HG02840 (cell line): ENCODE measurements around the gene MMEL1.

ENCODE experiments used
- ATAC-seq: cut with Tn5 transposase; IDR thresholded peaks from one replicate; pipeline ENCODE4 v1.9.1; 2021; ENCODE audit warnings: mild to moderate bottlenecking, moderate library complexity, moderate number of reproducible peaks; ENCODE audit not compliant: unreplicated experiment, low FRiP score

MMEL1 gene

GRCh38 chr1:2606396-2606880 lies 26.4 kb downstream of the MMEL1 start:
- no peak for ATAC-seq

GRCh38 chr1:2605509-2606395 lies 27.1 kb downstream of the MMEL1 start:
- no peak for ATAC-seq

- ATAC-seq: no peak
Observed at GRCh38 chr1:2604844-2605508, 27.8 kb downstream of the MMEL1 start.

GRCh38 chr1:2604156-2604843 lies 28.5 kb downstream of the MMEL1 start:
- no peak for ATAC-seq

- no peak for ATAC-seq
Observed at GRCh38 chr1:2603521-2604155, 29.2 kb downstream of the MMEL1 start.

- ATAC-seq: no peak
Observed at GRCh38 chr1:2602866-2603520, 29.8 kb downstream of the MMEL1 start.

GRCh38 chr1:2602311-2602835 lies 30.4 kb downstream of the MMEL1 start:
- ATAC-seq: no peak

- no peak for ATAC-seq
Observed at GRCh38 chr1:2601721-2602303, 31.0 kb downstream of the MMEL1 start.

- no peak for ATAC-seq
Observed at GRCh38 chr1:2598329-2598931, 34.4 kb downstream of the MMEL1 start.

GRCh38 chr1:2597441-2598328 lies 35.1 kb downstream of the MMEL1 start:
- no peak for ATAC-seq

GRCh38 chr1:2596530-2597333 lies 36.1 kb downstream of the MMEL1 start:
- ATAC-seq: no peak

GRCh38 chr1:2595812-2596529 lies 36.8 kb downstream of the MMEL1 start:
- ATAC-seq: no peak

GRCh38 chr1:2595261-2595811 lies 37.5 kb downstream of the MMEL1 start:
- no peak for ATAC-seq

GRCh38 chr1:2594641-2595131 lies 38.1 kb downstream of the MMEL1 start:
- ATAC-seq: no peak

GRCh38 chr1:2594001-2594640 lies 38.7 kb downstream of the MMEL1 start:
- ATAC-seq: no peak
